ENCODE results near the gene TMEM132C. TPM values are rescaled to one million over a fixed set of nuclear protein-coding genes. Genes with fewer than 3 reads are reported as not detected.

The TMEM132C gene
- total RNA-seq, 1 donor from 2014 or later = 0.64 TPM

- no peaks in the 10 kb centered on the region for H3K4me1 ChIP-seq
- ATAC-seq = no peak
- no peak for TF ChIP-seq CTCF (IDR thresholded peaks at IDR 0.05)
- no peaks in the 10 kb centered on the region for H3K36me3 ChIP-seq
- no peaks in the 10 kb centered on the region for H3K27me3 ChIP-seq
- no peaks in the 10 kb centered on the region for H3K9me3 ChIP-seq
- DNase-seq = no peak
- intact Hi-C loops (cut with DNase I) = no loop called here
- H3K4me3 ChIP-seq = no peak overlapping the region
- H3K27ac ChIP-seq = no peak overlapping the region
Observed at GRCh38 chr12:128652136-128652751, 385.3 kb downstream of the TMEM132C start.

GRCh38 chr12:128654468-128654867 is 387.5 kb downstream of the TMEM132C start:
- intact Hi-C loops (cut with DNase I) = no loop called here
- DNase-seq = no peak
- Histone ChIP-seq H3K4me3 (no peak overlapping the region), H3K27ac (no peak overlapping the region), H3K27me3 (no peaks in the 10 kb centered on the region), H3K36me3 (no peaks in the 10 kb centered on the region), H3K9me3 (no peaks in the 10 kb centered on the region), H3K4me1 (no peaks in the 10 kb centered on the region)
- TF ChIP-seq CTCF (IDR thresholded peaks at IDR 0.05) = no peak
- ATAC-seq = no peak

- Histone ChIP-seq H3K4me3 (no peak overlapping the region), H3K4me1 (no peaks in the 10 kb centered on the region), H3K36me3 (no peaks in the 10 kb centered on the region), H3K27ac (no peak overlapping the region), H3K9me3 (no peaks in the 10 kb centered on the region), H3K27me3 (no peaks in the 10 kb centered on the region)
- DNase-seq = no peak
- no peak for ATAC-seq
- intact Hi-C loops (cut with DNase I) = no loop called here
- no peak for TF ChIP-seq CTCF (IDR thresholded peaks at IDR 0.05)
Observed at GRCh38 chr12:128657378-128657777, 390.4 kb downstream of the TMEM132C start.

- H3K4me3 ChIP-seq = no peak overlapping the region
- DNase-seq (no peak), ATAC-seq (no peak)
- TF ChIP-seq CTCF (IDR thresholded peaks at IDR 0.05) = no peak
- no peaks in the 10 kb centered on the region for H3K4me1 ChIP-seq
- no peaks in the 10 kb centered on the region for H3K36me3 ChIP-seq
- no peaks in the 10 kb centered on the region for H3K27me3 ChIP-seq
- intact Hi-C loops (cut with DNase I) = no loop called here
- H3K27ac ChIP-seq = no peak overlapping the region
- no peaks in the 10 kb centered on the region for H3K9me3 ChIP-seq
Observed at GRCh38 chr12:128660532-128661225, 393.7 kb downstream of the TMEM132C start.

- intact Hi-C loops (cut with DNase I) = no loop called here
- Histone ChIP-seq H3K4me1 (no peaks in the 10 kb centered on the region), H3K9me3 (no peaks in the 10 kb centered on the region), H3K27me3 (no peaks in the 10 kb centered on the region), H3K4me3 (no peak overlapping the region), H3K27ac (no peak overlapping the region), H3K36me3 (no peaks in the 10 kb centered on the region)
- DNase-seq (no peak), ATAC-seq (no peak)
- no peak for TF ChIP-seq CTCF (IDR thresholded peaks at IDR 0.05)
Observed at GRCh38 chr12:128661226-128661569, 394.2 kb downstream of the TMEM132C start.

All from upper lobe of right lung (tissue), 1 donor.